ENCODE measurements around the gene LPCAT2.

Gene LPCAT2

DNA sequence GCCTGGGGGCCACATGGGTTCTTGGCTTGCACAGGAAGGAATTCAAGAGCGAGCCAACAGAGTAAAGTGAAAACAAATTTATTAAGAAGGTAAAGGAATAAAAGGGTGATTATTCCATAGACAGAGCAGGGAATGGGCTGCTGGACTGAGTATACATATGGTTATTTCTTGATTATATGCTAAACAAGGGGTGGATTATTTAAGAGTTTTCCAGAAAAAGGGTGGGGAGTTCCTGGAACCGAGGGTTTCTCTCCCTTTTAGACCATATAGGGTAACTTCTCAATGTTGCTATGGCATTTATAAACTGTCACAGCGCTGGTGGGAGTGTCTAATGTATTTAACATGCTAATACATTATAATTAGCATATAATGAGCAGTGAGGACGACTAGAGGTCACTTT lies 27.8 kb upstream of the LPCAT2 start:
- DNase-seq, result no peak

DNA sequence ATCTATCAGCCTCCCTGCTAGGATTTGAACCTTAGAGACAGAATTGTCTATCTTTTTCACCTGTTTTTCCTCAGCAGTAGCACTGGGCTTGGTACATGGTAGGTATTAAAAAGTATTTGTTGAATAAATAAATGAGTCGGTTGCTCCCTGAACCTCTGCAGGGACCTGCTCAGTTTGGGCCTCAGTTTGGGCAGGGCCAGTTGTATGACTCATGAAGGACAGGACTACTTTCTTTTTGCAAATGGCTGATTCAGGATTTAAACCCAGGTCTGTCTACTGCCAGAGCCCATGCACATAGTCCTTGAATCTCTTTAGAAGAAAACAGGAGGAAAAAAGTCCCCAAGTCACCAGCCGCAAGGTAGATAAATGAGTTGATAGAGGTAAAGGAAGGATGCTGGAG lies 26.8 kb upstream of the LPCAT2 start:
- no peak for DNase-seq

DNA sequence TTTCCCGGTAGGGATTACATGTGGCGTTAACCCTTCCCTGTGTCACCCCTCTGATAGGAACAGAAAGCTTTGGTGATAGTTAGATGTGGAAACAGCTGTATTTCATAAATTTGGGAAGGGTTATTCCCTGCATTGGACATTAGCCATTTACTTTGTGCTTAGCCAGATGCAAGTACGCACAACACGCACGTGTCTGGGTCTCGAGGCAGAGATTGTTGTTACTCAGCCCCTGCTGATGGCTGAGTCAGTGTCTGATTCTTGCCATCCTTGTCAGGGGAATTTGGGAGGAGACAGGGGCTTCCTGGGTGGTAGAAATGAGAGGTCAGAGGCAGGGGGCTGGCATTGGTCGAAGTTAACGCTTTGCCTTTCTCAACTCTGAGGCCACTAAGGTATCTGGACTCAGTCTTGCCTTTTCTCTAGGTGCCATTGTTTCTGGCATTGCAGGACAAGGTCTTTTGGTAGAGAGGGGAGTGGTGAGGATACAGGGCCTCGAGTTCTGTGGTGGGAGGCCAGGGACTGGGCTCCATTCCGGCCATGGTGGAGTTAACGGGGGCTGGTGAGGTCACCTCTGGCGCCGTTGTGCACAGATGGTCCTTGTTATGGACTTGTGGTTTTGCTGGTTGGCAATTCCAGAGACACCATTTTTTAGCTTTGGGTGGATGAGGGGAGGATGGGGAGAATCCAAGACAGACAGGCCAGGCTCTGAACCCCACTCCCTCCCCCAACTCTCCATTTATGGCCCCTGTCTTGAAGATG lies 21.6 kb upstream of the LPCAT2 start:
- DNase-seq, result no peak

- DNase-seq, result no peak
Measured at GRCh38 chr16:55488306-55488705, 20.6 kb upstream of the LPCAT2 start.

DNA sequence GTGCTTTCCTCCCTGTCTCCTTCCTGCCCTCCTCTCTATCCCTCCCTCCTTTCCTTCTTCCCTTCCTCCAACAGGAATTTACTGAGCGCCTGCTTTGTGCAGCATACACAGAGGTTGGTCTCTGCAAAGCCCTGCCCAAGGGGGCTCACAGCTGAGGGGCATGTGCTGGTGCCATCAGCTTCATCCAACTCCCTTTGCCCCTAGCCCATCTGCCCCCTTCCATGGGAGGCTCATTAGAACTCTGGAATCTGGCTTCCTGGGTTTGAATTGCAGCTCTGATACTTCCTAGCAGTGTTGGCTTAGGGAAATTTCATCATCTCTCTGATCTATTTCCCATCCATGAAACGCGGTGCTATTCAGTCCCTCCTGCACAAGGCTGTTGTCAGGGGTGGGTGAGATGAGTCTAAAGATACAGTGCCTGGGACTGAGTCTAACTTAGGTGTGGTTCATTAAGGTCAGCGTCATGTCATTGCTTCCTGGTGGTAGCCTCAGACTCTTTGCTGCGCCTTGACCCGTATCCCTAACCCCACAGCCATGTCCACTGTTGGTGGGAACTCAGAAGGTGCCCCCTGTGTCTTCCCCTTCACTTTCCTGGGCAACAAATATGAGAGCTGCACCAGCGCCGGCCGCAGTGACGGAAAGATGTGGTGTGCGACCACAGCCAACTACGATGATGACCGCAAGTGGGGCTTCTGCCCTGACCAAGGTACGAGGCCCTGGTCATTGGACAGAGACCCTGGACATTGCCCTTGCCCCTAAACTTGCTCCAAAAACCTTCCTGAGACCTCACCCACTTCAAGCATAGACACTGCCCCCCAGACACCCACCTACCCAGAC lies 19.5 kb upstream of the LPCAT2 start:
- no peak for DNase-seq

DNA sequence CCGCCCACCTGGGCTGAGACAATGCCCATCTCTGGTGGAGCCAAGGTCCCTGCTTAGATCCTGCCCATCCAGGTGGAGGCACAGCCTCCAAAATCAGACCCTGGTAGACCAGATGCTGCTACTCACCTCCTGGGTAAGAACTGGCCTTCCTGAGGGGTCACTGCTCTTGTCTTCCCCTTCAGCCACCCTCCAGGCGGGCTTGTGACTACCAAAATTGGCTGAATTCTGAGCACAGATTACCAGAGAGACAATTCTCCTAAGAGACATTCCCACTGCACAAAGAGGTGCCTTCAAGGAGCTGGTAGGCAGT lies 19.0 kb upstream of the LPCAT2 start:
- no peak for DNase-seq

- DNase-seq, result no peak
Measured at GRCh38 chr16:55490301-55490700, 18.6 kb upstream of the LPCAT2 start.

DNA sequence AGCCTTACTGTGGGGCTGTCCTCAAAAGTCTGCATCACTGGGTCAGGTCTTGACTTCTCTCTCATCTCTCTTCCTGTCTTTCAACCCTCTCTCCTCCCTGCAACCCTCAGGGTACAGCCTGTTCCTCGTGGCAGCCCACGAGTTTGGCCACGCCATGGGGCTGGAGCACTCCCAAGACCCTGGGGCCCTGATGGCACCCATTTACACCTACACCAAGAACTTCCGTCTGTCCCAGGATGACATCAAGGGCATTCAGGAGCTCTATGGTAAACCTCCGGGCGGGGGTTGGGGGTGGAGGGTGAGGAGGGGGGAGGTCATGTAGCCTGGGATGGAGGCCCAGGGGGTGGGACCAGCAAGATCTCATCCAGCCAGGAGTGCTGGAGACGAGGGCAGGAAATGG lies 17.2 kb upstream of the LPCAT2 start:
- DNase-seq, result no peak

- DNase-seq, result no peak
Measured at GRCh38 chr16:55492756-55493380, 16.0 kb upstream of the LPCAT2 start.

DNA sequence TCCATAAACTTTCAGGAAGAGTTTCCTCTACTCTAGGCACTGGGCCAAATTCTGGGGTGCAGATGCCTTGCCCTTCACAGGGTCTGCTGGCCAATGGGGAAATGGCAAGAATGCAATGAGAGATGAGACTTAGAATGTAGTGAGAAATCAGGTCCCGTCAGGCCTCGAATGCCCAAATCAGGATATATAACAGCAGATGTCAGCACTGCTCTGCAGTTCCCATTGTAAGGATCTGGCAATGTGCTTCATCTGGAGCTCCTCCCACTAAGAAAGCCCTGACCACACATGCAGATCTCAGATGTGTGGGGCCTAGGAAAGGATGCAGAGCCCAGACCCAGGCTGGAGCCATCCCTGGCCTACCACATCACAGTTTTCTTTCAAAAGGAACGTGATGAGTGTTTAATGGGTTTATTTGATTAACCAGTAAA lies 13.9 kb upstream of the LPCAT2 start:
- DNase-seq, result peak; percentile 3

DNA sequence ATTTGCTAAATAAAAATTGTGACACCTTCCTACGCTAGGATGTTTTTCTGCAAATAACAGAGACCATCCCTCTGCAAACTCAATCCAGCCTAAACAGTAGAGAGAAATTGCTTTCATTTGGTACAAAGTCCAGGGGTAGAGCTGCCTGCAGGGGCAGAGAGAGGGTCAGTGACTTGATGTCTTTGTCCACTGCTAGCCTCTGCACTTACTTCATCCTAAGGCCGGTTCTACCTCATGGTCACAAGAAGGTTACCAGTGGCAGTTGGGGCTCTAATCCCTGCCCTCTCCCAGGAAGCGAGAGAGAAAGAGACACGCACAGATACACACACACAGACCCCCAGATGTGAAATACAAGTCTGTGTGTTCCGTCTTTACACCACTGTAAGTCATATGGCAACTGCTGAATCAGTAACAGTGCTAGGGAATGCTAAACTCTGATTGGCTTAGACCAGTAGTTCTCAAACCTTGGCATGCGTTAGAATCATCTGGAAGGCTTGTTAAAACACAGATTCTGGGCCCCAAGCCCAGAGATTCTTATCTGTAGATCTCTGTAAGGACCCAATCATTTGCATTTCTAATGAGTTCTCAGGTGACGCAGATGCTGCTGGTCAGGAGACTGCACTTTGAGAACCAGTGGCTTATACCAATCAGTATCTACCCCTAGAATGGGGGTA lies 13.1 kb upstream of the LPCAT2 start:
- peak; percentile 71 for DNase-seq

DNA sequence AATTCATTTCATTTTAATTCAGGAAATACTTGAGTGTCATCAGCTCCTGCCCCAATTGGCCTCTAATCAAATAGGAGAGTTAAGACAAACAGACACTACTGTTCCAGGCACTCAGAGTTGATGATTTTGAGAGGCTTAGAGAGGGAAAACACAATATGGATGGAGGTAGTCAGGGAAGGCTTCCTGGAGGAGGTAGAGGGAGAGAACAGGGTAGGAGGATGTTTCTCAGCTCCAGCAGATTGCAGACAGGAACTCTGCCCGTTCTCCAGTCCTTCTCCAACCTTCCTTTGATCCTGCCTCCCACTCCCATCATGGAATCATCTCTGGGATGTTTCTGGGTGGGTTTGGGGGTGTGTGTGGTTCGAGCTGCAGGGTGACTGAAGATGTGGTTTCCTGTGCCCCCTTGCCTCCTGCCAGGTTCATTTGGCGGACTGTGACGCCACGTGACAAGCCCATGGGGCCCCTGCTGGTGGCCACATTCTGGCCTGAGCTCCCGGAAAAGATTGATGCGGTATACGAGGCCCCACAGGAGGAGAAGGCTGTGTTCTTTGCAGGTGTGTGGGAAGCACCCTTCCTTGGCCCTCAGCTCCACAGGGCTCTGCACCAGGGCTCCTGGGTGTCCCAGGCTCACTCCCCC lies 12.2 kb upstream of the LPCAT2 start:
- peak; percentile 30 for DNase-seq

DNA sequence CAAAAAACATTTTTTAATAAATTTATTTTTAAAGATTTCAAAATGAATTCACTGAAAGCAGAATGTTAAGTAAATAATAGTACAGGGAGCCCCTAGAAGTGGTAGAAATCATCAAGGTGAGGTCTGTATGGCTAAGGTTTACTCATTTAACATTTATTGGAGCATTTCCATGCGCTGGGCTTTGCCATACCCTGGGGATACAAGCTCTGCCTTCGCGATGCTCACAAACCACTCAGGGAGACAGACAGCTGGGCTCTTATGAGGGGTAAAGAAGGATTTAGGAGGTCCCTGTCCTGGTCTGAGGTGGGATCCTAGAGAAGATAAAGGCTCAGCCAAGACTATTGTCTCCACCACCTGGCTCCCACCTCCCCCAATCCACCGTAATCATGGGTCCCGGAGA lies 11.3 kb upstream of the LPCAT2 start:
- DNase-seq, result no peak

DNA sequence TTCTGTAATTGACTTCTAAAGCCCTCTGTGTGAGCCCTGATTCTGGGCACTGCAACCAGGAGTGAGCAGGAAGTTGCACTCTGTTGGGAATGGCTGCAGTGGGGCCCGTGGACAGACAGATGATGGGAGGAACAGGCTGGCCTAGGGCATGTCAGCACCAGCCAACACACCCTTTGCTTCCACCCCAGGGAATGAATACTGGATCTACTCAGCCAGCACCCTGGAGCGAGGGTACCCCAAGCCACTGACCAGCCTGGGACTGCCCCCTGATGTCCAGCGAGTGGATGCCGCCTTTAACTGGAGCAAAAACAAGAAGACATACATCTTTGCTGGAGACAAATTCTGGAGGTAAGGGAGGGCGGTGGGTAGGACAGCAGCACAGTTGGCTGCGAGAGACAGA lies 10.8 kb upstream of the LPCAT2 start:
- DNase-seq, result no peak

DNA sequence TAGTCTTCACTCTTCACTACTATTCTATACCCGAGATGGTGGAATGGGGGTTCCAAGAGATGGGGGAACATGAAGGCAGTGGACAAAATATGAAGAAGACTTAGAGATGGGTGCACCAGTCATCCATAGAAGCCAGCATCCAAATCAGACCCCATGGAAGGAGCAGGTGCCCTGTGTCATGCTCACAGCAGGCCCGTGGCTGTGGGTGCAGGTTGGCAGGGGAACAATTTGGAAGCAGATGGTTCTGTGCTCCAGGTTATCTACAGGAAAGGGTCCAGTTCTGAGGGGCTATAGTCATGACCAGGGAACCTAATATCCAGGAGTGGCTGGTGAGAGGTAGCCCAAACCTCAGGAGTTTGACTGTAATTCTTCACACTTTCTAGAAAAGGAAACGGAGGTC lies 9.6 kb upstream of the LPCAT2 start:
- no peak for DNase-seq

DNA sequence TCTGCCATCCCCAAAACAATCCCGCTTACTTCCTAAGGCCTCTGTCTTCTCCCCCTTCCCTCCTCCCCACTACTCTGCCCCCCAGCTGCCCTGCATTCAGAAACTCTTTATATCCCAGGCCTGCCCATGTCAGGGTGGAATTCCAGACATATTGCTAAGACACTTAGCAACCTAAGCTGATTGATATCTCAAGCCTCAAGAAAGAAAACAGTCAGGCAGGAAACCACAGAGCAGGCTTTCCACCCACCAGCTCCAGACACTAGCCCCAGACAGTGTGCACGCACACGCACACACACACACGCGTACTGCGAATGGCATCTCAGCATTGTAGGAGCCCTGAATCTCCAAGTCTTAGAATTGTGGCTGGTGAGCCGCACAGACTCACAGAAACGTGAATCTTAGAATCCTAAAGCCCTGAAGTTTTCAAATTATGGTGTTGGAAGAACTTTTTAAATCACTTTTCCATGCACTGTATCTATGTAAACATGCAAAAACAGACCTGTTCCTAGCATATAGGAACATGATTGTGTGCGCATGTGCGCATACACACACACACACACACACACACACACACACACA lies 8.8 kb upstream of the LPCAT2 start:
- no peak for DNase-seq

GRCh38 chr16:55500530-55501011 lies 8.3 kb upstream of the LPCAT2 start:
- peak; percentile 53 for DNase-seq

- no peak for DNase-seq
Measured at GRCh38 chr16:55501549-55502322, 7.1 kb upstream of the LPCAT2 start.

GRCh38 chr16:55502801-55503366 lies 6.0 kb upstream of the LPCAT2 start:
- peak; percentile 59 for DNase-seq

DNA sequence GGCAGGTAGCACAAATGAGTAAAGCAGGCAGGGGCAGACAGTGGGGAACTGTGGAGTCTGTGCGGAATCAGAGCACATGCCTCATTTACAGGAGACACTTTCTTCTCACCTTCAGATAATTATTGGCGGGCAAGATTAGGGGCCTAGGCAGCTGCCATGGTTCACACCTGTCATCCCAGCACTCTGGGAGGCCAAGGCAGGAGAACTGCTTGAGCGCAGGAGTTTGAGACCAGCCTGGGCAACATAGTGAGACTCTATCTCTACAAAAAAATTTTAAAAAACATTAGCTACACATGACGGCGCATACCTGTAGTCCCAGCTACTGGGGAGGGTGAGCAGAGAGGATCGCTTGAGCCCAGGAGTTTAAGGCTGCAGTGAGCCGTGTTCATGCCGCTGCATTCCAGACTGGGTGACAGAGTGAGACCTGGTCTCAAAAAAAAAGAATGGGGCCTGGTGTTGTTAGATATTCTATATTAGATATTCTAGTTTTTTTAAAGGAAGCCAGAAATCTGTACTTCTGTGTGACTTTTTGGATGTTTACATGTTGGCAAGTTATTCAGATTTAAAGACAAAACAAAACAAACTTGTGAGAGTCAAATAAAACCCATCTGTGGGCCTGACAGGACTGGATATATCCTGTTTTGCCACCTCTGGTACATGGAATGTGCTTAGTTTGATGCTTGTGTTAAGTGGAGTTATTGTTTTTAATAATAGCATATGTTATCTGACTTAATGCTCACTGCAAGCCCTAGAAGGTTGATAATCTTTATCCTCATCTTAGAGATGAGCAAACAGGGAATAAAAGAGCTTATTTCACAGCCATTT lies 4.9 kb upstream of the LPCAT2 start:
- DNase-seq, result no peak

All from NCI-H2029 (cell line).